Measurements from ENCODE around the gene ADAMTS1. TPM values are rescaled to one million over a fixed set of nuclear protein-coding genes. Genes with fewer than 3 reads are reported as not detected.

ADAMTS1 gene
- total and polyA plus RNA-seq, 2 experiments from 2014 or later, result 166 to 211 TPM

GRCh38 chr21:26833011-26833410, 12.2 kb downstream of the ADAMTS1 start:
- DNase-seq, result no peak
- peaks cover 7% of the 10 kb centered on the region; the same call in 1 of the 2 replicates for H4K20me1 ChIP-seq (ENCODE audit: insufficient read depth)
- no peaks in the 10 kb centered on the region for H3K79me2 ChIP-seq (ENCODE audit: insufficient read depth)
- no peak for TF ChIP-seq EZH2phosphoT487 (IDR thresholded peaks at IDR 0.05; ENCODE audit: insufficient read depth, low read depth)
- TF ChIP-seq EZH2 (IDR thresholded peaks at IDR 0.05; ENCODE audit: insufficient read depth, poor library complexity, severe bottlenecking), result no peak
- no peaks in the 10 kb centered on the region for H3K9me2 ChIP-seq (ENCODE audit: insufficient read depth)
- no peak overlapping the region for H3K4me2 ChIP-seq (ENCODE audit: unreplicated experiment)
- H2AFZ ChIP-seq, result no peak overlapping the region
- 84 to 88% methylated on average over 4 of the region's 4 CpGs for WGBS, 2 experiments (ENCODE audit: low coverage in 1 of 2, low lambda C conversion rate in 2 of 2, missing lambda C conversion rate in 2 of 2)
- H3F3A ChIP-seq (ENCODE audit: insufficient read depth), result peaks cover 45% of the 10 kb centered on the region
- H3K4me1 ChIP-seq (ENCODE audit: insufficient read depth), result peaks cover 23% of the 10 kb centered on the region
- no peak overlapping the region for H3K27ac ChIP-seq
- no peak overlapping the region for H3K4me3 ChIP-seq
- H3K27me3 ChIP-seq (replicated peaks; ENCODE audit: insufficient read depth), result no peaks in the 10 kb centered on the region
- peaks cover 16% of the 10 kb centered on the region for H3K36me3 ChIP-seq (ENCODE audit: low read depth)
- H3K9me3 ChIP-seq (ENCODE audit: low read depth), result no peaks in the 10 kb centered on the region
- in situ Hi-C loops (cut with MboI), result no loop called here
- no peak overlapping the region for H3K9ac ChIP-seq

- in situ Hi-C loops (cut with MboI), result no loop called here
- WGBS, 2 experiments (ENCODE audit: low coverage in 1 of 2, low lambda C conversion rate in 2 of 2, missing lambda C conversion rate in 2 of 2), result 83 to 89% methylated on average over 11 of the region's 11 CpGs
- H3K4me1 ChIP-seq (ENCODE audit: insufficient read depth), result peaks cover 21% of the 10 kb centered on the region
Observed at GRCh38 chr21:26832546-26832945, 12.7 kb downstream of the ADAMTS1 start.

GRCh38 chr21:26826801-26827200, 18.4 kb downstream of the ADAMTS1 start:
- in situ Hi-C loops (cut with MboI), result no loop called here
- Histone ChIP-seq H3F3A (ENCODE audit: insufficient read depth) (no peaks in the 10 kb centered on the region), H3K4me1 (ENCODE audit: insufficient read depth) (no peaks in the 10 kb centered on the region), H3K9me2 (ENCODE audit: insufficient read depth) (no peaks in the 10 kb centered on the region), H3K27me3 (replicated peaks; ENCODE audit: insufficient read depth) (no peaks in the 10 kb centered on the region), H3K4me3 (no peak overlapping the region), H3K27ac (no peak overlapping the region), H3K79me2 (ENCODE audit: insufficient read depth) (no peaks in the 10 kb centered on the region), H3K9ac (no peak overlapping the region), H3K36me3 (ENCODE audit: low read depth) (no peaks in the 10 kb centered on the region), H3K4me2 (ENCODE audit: unreplicated experiment) (no peak overlapping the region), H3K9me3 (ENCODE audit: low read depth) (no peaks in the 10 kb centered on the region), H2AFZ (no peak overlapping the region), H4K20me1 (ENCODE audit: insufficient read depth) (no peaks in the 10 kb centered on the region)
- DNase-seq, result no peak
- TF ChIP-seq EZH2phosphoT487 (IDR thresholded peaks at IDR 0.05; ENCODE audit: insufficient read depth, low read depth), result no peak
- 87 to 89% methylated on average over 4 of the region's 4 CpGs for WGBS, 2 experiments (ENCODE audit: low coverage in 1 of 2, low lambda C conversion rate in 2 of 2, missing lambda C conversion rate in 2 of 2)

More at GRCh38 chr21:26832546-26832945, 12.7 kb downstream of the ADAMTS1 start:
- H3K36me3 ChIP-seq (ENCODE audit: low read depth), result peaks cover 11% of the 10 kb centered on the region
- H3K27ac ChIP-seq, result no peak overlapping the region
- peaks cover 7% of the 10 kb centered on the region; the same call in 1 of the 2 replicates for H4K20me1 ChIP-seq (ENCODE audit: insufficient read depth)
- H3K4me3 ChIP-seq, result no peak overlapping the region
- H3K9me2 ChIP-seq (ENCODE audit: insufficient read depth), result no peaks in the 10 kb centered on the region
- H3K9me3 ChIP-seq (ENCODE audit: low read depth), result no peaks in the 10 kb centered on the region
- no peak overlapping the region for H3K4me2 ChIP-seq (ENCODE audit: unreplicated experiment)
- H3K79me2 ChIP-seq (ENCODE audit: insufficient read depth), result no peaks in the 10 kb centered on the region
- no peak overlapping the region for H3K9ac ChIP-seq
- DNase-seq, result no peak
- TF ChIP-seq EZH2 (IDR thresholded peaks at IDR 0.05; ENCODE audit: insufficient read depth, poor library complexity, severe bottlenecking) (no peak), EZH2phosphoT487 (IDR thresholded peaks at IDR 0.05; ENCODE audit: insufficient read depth, low read depth) (no peak)
- no peaks in the 10 kb centered on the region for H3K27me3 ChIP-seq (replicated peaks; ENCODE audit: insufficient read depth)
- H2AFZ ChIP-seq, result no peak overlapping the region
- H3F3A ChIP-seq (ENCODE audit: insufficient read depth), result peaks cover 40% of the 10 kb centered on the region

- in situ Hi-C loops (cut with MboI), result no loop called here
- H2AFZ ChIP-seq, result no peak overlapping the region
- no peaks in the 10 kb centered on the region for H4K20me1 ChIP-seq (ENCODE audit: insufficient read depth)
- no peak overlapping the region for H3K27ac ChIP-seq
- H3K9ac ChIP-seq, result no peak overlapping the region
- no peaks in the 10 kb centered on the region for H3K36me3 ChIP-seq (ENCODE audit: low read depth)
- no peak for TF ChIP-seq EZH2phosphoT487 (IDR thresholded peaks at IDR 0.05; ENCODE audit: insufficient read depth, low read depth)
- TF ChIP-seq EZH2 (IDR thresholded peaks at IDR 0.05; ENCODE audit: insufficient read depth, poor library complexity, severe bottlenecking), result no peak
- no peak overlapping the region for H3K4me2 ChIP-seq (ENCODE audit: unreplicated experiment)
- DNase-seq, result no peak
- peaks cover 2% of the 10 kb centered on the region; the same call in 1 of the 2 replicates for H3K4me1 ChIP-seq (ENCODE audit: insufficient read depth)
- no peaks in the 10 kb centered on the region for H3K9me2 ChIP-seq (ENCODE audit: insufficient read depth)
- H3F3A ChIP-seq (ENCODE audit: insufficient read depth), result no peaks in the 10 kb centered on the region
- 78 to 85% methylated on average over 4 of the region's 4 CpGs for WGBS, 2 experiments (ENCODE audit: low coverage in 1 of 2, low lambda C conversion rate in 2 of 2, missing lambda C conversion rate in 2 of 2)
- no peaks in the 10 kb centered on the region for H3K79me2 ChIP-seq (ENCODE audit: insufficient read depth)
- no peak overlapping the region for H3K4me3 ChIP-seq
- no peaks in the 10 kb centered on the region for H3K27me3 ChIP-seq (replicated peaks; ENCODE audit: insufficient read depth)
- no peaks in the 10 kb centered on the region for H3K9me3 ChIP-seq (ENCODE audit: low read depth)
Observed at GRCh38 chr21:26820509-26820908, 24.7 kb downstream of the ADAMTS1 start.
